SHP77 (cell line): ENCODE measurements around the gene PKNOX1.
"Not testable (repeated sequence)": the region's sequence is repeated elsewhere in the genome, so short reads cannot be mapped to it uniquely, and the experiment has no call there.

Experiments used
- DNase-seq, 2 experiments: peaks; one replicate each; lab custom pipeline; 2025; lab: John Stamatoyannopoulos, UW

The PKNOX1 gene

GRCh38 chr21:43045876-43046821, 71.8 kb downstream of the PKNOX1 start:
- DNase-seq, result not testable (repeated sequence)

GRCh38 chr21:43053112-43053511, 78.8 kb downstream of the PKNOX1 start:
- not testable (repeated sequence) for DNase-seq

GRCh38 chr21:43062955-43063664, 88.7 kb downstream of the PKNOX1 start:
- DNase-seq, result not testable (repeated sequence)

- not testable (repeated sequence) for DNase-seq
Observed at GRCh38 chr21:43064265-43064917, 90.0 kb downstream of the PKNOX1 start.

GRCh38 chr21:43065991-43066390, 91.6 kb downstream of the PKNOX1 start:
- DNase-seq, result not testable (repeated sequence)

DNA sequence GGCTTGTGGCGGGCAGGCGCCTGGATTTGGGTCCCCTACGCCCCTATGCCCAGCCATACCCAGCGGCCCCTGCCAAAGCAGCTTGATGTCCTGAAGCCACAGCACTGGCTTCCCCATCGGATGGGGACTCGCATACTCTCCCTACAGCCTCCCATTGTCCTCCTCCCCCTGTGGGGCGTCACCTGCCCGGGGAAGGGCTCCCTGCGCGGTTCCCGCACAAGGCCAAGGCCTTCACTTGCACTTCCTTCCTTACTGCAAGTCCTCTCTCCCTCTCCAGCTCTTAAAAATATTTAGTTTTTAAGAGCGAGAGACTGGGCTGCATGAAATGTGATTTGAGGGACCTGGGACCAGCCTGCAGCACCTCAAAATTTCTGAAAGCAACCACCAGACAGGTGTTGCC, 92.3 kb downstream of the PKNOX1 start:
- DNase-seq, result not testable (repeated sequence)

GRCh38 chr21:43068065-43068464, 93.7 kb downstream of the PKNOX1 start:
- not testable (repeated sequence) for DNase-seq

DNA sequence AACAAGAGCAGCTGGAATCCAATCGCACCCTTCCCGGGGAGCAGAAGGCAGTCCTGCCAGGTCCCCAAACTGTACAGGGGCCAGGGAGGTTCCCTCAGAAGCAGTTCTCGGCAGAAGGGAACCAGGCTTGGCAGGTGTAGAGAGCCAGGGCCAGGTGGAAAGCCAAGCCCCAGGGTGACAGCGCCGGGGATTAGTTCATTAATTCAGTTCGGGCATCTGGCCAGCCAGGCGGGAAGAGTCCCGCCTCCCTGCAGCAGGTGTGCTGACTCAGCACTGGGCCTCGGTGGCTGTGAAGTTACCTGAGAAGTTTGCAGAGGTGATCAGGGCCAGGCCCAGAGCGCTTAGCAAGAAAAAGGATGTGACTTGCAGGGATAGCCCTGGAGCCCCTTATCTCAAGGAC, 95.3 kb downstream of the PKNOX1 start:
- DNase-seq, result not testable (repeated sequence)

DNA sequence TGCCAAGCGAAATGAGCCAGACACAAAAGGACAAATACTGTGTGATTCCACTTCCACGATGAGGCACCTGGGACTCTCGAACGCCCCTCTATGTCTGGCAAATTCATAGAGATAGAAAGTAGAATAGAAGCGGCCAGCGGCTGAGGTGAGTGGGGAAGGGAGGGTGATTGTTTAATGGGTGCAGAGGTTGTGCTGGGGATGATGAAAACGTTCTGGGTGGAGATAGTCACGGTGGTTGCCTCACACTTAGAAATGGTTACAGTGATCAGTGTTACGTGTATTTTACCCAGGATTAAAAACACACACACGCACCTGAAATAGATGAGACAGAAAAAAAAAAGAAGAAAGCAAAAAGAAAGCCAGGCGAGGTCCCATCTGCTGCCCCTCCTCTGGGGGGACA, 98.4 kb downstream of the PKNOX1 start:
- not testable (repeated sequence) for DNase-seq

GRCh38 chr21:43074401-43075169, 100.2 kb downstream of the PKNOX1 start:
- not testable (repeated sequence) for DNase-seq

GRCh38 chr21:43075170-43076022, 101.0 kb downstream of the PKNOX1 start, which contains the start of gene CBS:
Gene CBS (minus strand): TSS chr21:43075835. CDS start chr21:43072193, 3,642 bp downstream.
- DNase-seq, result not testable (repeated sequence)

DNA sequence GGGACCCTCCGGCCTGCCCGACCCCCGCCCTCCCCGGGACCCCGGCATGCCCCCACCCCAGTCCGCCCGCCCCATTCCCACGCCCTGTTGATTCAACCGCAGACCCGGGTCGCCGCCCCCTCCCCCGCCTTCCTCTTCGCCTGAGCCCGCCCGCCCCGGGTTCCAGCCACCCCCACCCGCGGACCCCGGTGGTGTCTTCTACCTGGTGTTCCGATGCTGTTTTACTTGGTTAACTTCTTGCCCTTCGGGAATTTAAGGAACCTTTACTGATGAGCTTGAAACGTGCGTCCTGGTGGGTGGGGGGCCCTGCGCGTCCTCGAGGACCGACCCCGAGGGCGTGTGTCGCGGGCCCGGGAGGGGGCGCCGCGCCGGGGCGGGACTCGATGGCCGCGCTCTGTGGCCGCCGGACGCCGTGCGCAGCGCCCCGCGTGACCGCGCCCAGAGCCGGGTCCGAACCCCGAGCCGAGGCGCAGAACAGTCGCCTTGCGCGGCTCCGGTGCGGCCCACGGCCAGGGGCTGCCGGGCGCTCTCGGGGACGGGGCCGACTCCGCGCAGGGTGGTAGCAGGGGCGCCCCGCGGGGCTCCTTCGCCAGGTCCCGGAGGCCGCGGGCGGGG, 101.8 kb downstream of the PKNOX1 start:
- not testable (repeated sequence) for DNase-seq

DNA sequence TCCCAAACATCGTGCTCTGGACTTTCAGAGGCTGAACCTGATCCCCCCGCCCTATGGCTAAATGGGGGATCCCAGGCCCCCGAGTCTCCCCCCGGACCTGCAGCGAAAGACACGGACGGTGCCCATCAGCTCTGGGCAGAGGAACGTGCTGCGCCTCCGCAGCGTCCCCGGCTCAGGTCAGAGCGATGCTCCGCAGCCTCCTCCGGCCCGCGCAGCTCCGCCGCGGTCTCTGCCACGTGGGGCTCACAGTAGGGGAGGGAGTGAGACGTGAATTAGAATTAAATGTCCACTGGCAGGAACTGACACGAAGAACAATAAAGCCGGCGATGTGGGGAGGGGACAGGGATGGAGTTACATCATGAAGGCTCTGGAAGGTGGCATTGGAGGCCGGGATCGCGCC, 102.3 kb downstream of the PKNOX1 start:
- not testable (repeated sequence) for DNase-seq

GRCh38 chr21:43082587-43083300, 108.4 kb downstream of the PKNOX1 start:
- DNase-seq, result not testable (repeated sequence)
